Skeletal muscle tissue (tissue), 4 donors: Measurements from ENCODE around the gene HS2ST1. TPM values are rescaled to one million over a fixed set of nuclear protein-coding genes. Genes with fewer than 3 reads are reported as not detected.
A peak's percentile ranks its signal among the peaks of the same experiment; 100 is the strongest.
"Not testable (repeated sequence)": the region's sequence is repeated elsewhere in the genome, so short reads cannot be mapped to it uniquely, and the experiment has no call there.

Experiments used
- H3K27ac ChIP-seq: one replicate; pipeline ENCODE4 v1.7.0; 2013; ENCODE audit warnings: mild to moderate bottlenecking, low read depth, low read length, inconsistent platforms
- H3K27me3 ChIP-seq, 3 donors: one replicate each; pipeline ENCODE4 v1.7.0; 2013; ENCODE audit warnings: low read length in 3 of 3; ENCODE audit not compliant: control insufficient read depth in 3 of 3, insufficient read depth in 3 of 3
- H3K36me3 ChIP-seq, 3 donors: one replicate each; pipeline ENCODE4 v1.7.0; 2013; ENCODE audit warnings: low read length in 3 of 3; ENCODE audit not compliant: control insufficient read depth in 3 of 3, insufficient read depth in 3 of 3
- H3K4me1 ChIP-seq, 3 donors: one replicate each; pipeline ENCODE4 v1.7.0; 2013; ENCODE audit warnings: low read length in 3 of 3, mild to moderate bottlenecking in 3 of 3; ENCODE audit not compliant: control insufficient read depth in 3 of 3, insufficient read depth in 3 of 3
- H3K4me3 ChIP-seq, 3 donors: one replicate each; pipeline ENCODE4 v1.7.0; 2013; ENCODE audit warnings: low read length in 3 of 3
- H3K9ac ChIP-seq, 3 donors: one replicate each; pipeline ENCODE4 v1.7.0; 2013; ENCODE audit warnings: low read length in 3 of 3, mild to moderate bottlenecking in 3 of 3, moderate library complexity in 2 of 3, low read depth in 1 of 3
- H3K9me3 ChIP-seq, 3 donors: one replicate each; pipeline ENCODE4 v1.7.0; 2013; ENCODE audit warnings: low read length in 3 of 3; ENCODE audit not compliant: control insufficient read depth in 3 of 3
- total RNA-seq: library from RNA; depleted of rRNA; stranded (reverse); fragments of >200 nt; gene quantifications from one replicate; pipeline ENCODE4 v1.2.3, GENCODE V29; 2014
- donor health status: Osteomylitis.

Gene HS2ST1
- total RNA-seq, 1 donor from 2014 or later = 9.9 TPM

- not testable (repeated sequence) for H3K4me1 ChIP-seq, H3K27ac ChIP-seq, H3K9me3 ChIP-seq, H3K27me3 ChIP-seq, H3K4me3 ChIP-seq, H3K9ac ChIP-seq
- H3K36me3 ChIP-seq = peaks cover 0 to 12% (median 0%) of the 10 kb centered on the region in 3 donors
Measured at GRCh38 chr1:86899401-86899800, 15.0 kb upstream of the HS2ST1 start.

- Histone ChIP-seq H3K27me3 (no peaks in the 10 kb centered on the region), H3K36me3 (peaks cover 0 to 10% (median 0%) of the 10 kb centered on the region in 3 donors), H3K4me3 (no peak overlapping the region), H3K9ac (no peak overlapping the region), H3K27ac (no peak overlapping the region), H3K9me3 (no peaks in the 10 kb centered on the region), H3K4me1 (peaks cover 0 to 10% (median 8%) of the 10 kb centered on the region in 3 donors)
Measured at GRCh38 chr1:86905875-86906274, 8.6 kb upstream of the HS2ST1 start.

DNA sequence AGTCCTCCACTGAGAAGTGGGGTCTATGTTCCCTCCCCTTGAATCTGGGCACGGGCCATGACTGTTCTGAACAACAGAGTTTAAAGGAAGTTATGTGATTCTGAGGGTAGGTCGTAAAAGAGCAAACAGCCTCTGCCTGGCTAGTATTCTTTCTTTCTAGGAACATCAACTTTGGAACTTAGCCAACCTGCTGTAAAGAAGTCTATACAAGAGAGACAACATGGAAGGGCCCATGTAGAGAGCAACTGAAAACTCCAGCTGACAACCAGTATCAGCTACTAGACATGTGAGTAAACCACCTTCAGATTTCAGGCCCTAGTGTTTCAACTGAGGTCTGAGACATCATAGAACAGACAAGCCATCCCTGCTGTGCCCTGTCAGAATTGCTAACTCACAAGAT is 8.0 kb upstream of the HS2ST1 start:
- H3K36me3 ChIP-seq = peaks cover 0 to 12% (median 0%) of the 10 kb centered on the region in 3 donors
- peaks cover 0 to 14% (median 10%) of the 10 kb centered on the region in 3 donors for H3K4me1 ChIP-seq
- no peak overlapping the region for H3K9ac ChIP-seq
- no peaks in the 10 kb centered on the region for H3K9me3 ChIP-seq
- H3K27ac ChIP-seq = no peak overlapping the region
- no peaks in the 10 kb centered on the region for H3K27me3 ChIP-seq
- no peak overlapping the region for H3K4me3 ChIP-seq

- Histone ChIP-seq H3K36me3 (peaks cover 0 to 3% (median 0%) of the 10 kb centered on the region in 3 donors), H3K9me3 (no peaks in the 10 kb centered on the region), H3K9ac (peak overlapping the region; percentile 63 to 98 (median 90)), H3K27me3 (no peaks in the 10 kb centered on the region), H3K4me3 (peak overlapping the region in 2 of 3 donors; percentile 97 to 100), H3K27ac (no peak overlapping the region), H3K4me1 (peaks cover 8 to 39% (median 19%) of the 10 kb centered on the region in 3 donors)
Measured at GRCh38 chr1:86912281-86912900, 2.0 kb upstream of the HS2ST1 start.

- Histone ChIP-seq H3K36me3 (peaks cover 0 to 3% (median 0%) of the 10 kb centered on the region in 3 donors), H3K27ac (peak overlapping the region; percentile 95), H3K27me3 (no peaks in the 10 kb centered on the region), H3K9me3 (no peaks in the 10 kb centered on the region), H3K4me3 (peak overlapping the region; percentile 93 to 100 (median 97)), H3K4me1 (peaks cover 8 to 38% (median 19%) of the 10 kb centered on the region in 3 donors), H3K9ac (peak overlapping the region; percentile 90 to 98 (median 96))
Measured at GRCh38 chr1:86913399-86913895, 988 bp upstream of the HS2ST1 start.

GRCh38 chr1:86913896-86914600 is 387 bp upstream of the HS2ST1 start, which contains the start of gene SELENOF:
Gene SELENOF, minus strand, starts transcription at chr1:86914126. Its CDS starts 15 bp downstream, at chr1:86914111.
- Histone ChIP-seq H3K36me3 (peaks cover 0 to 3% (median 0%) of the 10 kb centered on the region in 3 donors), H3K4me3 (peak within 1 kb of the TSS; percentile 93 to 100 (median 97)), H3K9ac (peak within 1 kb of the TSS; percentile 90 to 98 (median 96)), H3K4me1 (peaks cover 8 to 32% (median 19%) of the 10 kb centered on the region in 3 donors), H3K27ac (peak within 1 kb of the TSS; percentile 95), H3K27me3 (no peaks in the 10 kb centered on the region), H3K9me3 (no peaks in the 10 kb centered on the region)

- Histone ChIP-seq H3K27ac (peak overlapping the region; percentile 79), H3K9me3 (no peaks in the 10 kb centered on the region), H3K36me3 (peaks cover 0 to 3% (median 0%) of the 10 kb centered on the region in 3 donors), H3K4me3 (peak overlapping the region; percentile 71 to 96 (median 95)), H3K27me3 (no peaks in the 10 kb centered on the region), H3K4me1 (peaks cover 8 to 29% (median 19%) of the 10 kb centered on the region in 3 donors), H3K9ac (peak overlapping the region; percentile 80 to 91 (median 87))
Measured at GRCh38 chr1:86914998-86915736, 732 bp downstream of the HS2ST1 start.

GRCh38 chr1:86915737-86916235 is 1.4 kb downstream of the HS2ST1 start:
- H3K36me3 ChIP-seq = peaks cover 0 to 3% (median 0%) of the 10 kb centered on the region in 3 donors
- H3K27me3 ChIP-seq = no peaks in the 10 kb centered on the region
- H3K9ac ChIP-seq = peak overlapping the region; percentile 80 to 91 (median 87)
- no peaks in the 10 kb centered on the region for H3K9me3 ChIP-seq
- H3K27ac ChIP-seq = peak overlapping the region; percentile 79
- peaks cover 8 to 29% (median 19%) of the 10 kb centered on the region in 3 donors for H3K4me1 ChIP-seq
- peak overlapping the region; percentile 71 to 96 (median 95) for H3K4me3 ChIP-seq

DNA sequence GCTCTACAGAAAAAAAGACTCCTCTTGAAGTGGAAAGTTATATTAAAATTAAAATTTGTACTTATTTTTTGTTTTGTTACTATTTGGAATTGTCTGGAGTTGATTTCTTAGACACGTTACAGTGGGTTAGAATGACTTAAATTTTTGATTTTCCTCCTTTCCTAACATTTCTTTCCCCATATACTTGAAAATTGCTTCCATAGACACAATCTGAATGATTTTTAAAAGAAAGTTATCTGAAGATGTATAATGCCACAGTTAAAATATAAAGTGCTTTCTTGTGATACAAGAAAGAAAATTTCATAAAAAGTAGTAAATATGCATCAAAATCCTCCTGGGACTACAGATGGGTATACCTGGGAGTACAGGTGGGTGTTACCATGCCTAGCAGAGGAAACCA is 2.3 kb downstream of the HS2ST1 start:
- Histone ChIP-seq H3K4me1 (peaks cover 8 to 23% (median 16%) of the 10 kb centered on the region in 3 donors), H3K36me3 (no peaks in the 10 kb centered on the region), H3K9me3 (no peaks in the 10 kb centered on the region), H3K4me3 (no peak overlapping the region), H3K27me3 (no peaks in the 10 kb centered on the region), H3K27ac (no peak overlapping the region), H3K9ac (no peak overlapping the region)
